ENCODE measurements around the gene GPR137B.
"Not testable (repeated sequence)": the region's sequence is repeated elsewhere in the genome, so short reads cannot be mapped to it uniquely, and the experiment has no call there.

The GPR137B gene

DNA sequence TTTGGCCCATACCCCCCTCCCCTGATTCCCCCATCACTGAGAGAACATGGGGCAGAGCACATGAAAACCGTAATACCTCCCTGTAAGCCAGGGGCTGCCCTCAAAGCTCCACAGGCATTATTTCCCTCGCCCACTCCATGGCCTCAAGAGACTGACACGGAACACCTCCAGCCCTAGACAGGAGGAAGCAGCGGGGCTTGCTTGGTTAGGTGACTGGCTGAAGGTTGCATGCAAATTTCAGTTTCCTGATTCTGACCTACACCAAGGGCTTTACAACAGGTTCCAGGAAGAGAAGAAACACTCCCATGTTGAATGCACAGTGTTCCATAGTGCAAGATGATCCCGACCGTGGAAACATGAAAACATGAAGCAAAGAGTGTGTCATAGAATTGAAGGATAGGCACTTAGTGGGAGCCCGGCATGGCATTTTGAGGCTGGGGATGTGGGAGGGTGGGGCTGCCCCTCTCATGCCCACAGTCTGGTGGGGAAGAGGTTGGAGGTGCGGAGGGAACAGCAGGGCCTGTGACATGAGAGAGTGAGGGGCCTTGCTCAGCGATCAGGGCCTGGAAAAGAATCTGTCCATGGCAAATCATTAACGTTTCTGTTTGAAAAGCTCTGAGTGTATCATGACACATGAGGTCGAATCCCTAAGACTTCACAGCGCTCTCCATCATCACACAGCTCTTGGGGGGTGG, 33.5 kb downstream of the GPR137B start:
- Histone ChIP-seq H3K9ac (ENCODE audit: low read length) (no peak overlapping the region), H3K36me3 (ENCODE audit: control insufficient read depth, insufficient read depth, low read length) (no peaks in the 10 kb centered on the region), H3K4me3 (ENCODE audit: low read length) (no peak overlapping the region), H3K4me1 (ENCODE audit: control insufficient read depth, insufficient read depth, low read length) (no peaks in the 10 kb centered on the region), H3K27me3 (ENCODE audit: control insufficient read depth, insufficient read depth, low read length) (no peaks in the 10 kb centered on the region), H3K27ac (ENCODE audit: low read depth, low read length) (no peak overlapping the region)

DNA sequence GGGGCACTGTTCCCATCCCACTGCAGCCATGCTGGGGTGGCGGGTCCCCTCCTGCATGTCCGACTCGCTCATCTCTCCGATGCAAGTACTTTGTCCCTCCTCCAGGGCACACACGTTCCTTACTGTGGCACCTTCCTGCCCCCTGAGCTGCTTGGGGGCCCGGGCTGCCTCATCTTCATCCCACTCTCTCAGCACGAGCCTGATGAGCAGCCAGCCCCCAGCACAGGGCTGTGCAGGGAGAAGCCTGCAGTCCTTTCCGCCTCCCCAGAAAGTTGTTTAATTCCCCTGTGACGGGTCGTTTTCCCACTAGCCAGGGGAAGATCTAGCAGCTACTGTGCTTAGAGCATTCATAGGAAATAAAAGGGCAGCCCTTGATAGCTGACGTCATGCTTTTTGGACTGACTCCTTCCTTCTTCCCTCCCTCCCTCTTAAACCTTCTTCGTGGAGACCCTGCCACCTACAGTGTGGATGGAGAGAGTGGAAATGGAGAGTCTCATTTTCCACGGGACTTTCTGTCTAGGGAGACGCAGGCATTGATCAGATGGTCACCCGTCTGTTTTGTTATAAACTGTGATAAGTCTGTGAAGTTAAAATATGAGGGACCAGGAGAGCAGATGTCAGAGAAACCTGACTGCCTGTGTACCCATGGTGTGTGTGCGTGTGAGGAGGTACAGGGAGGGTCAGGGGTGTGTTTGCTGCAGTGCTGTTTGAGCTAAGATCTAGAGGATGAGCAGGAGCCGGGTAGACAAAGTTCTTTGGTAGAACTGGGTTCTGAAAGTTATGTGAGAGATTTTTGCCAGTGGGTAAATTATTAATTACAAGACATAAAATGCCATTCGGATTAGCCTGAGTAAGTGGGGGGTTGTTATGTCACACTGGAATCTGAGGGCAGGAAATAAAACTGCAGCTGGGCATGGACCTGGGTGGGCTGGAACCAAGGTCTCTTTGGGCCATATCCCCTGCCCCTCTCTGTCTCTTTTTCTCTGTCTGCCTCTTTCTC, 34.3 kb downstream of the GPR137B start:
- H3K4me3 ChIP-seq (ENCODE audit: low read length) = no peak overlapping the region
- no peak overlapping the region for H3K27ac ChIP-seq (ENCODE audit: low read depth, low read length)
- no peaks in the 10 kb centered on the region for H3K27me3 ChIP-seq (ENCODE audit: control insufficient read depth, insufficient read depth, low read length)
- no peak overlapping the region for H3K9ac ChIP-seq (ENCODE audit: low read length)
- no peaks in the 10 kb centered on the region for H3K4me1 ChIP-seq (ENCODE audit: control insufficient read depth, insufficient read depth, low read length)
- no peaks in the 10 kb centered on the region for H3K36me3 ChIP-seq (ENCODE audit: control insufficient read depth, insufficient read depth, low read length)

- Histone ChIP-seq H3K9ac (ENCODE audit: low read length) (no peak overlapping the region), H3K4me1 (ENCODE audit: control insufficient read depth, insufficient read depth, low read length) (no peaks in the 10 kb centered on the region), H3K27me3 (ENCODE audit: control insufficient read depth, insufficient read depth, low read length) (no peaks in the 10 kb centered on the region), H3K4me3 (ENCODE audit: low read length) (no peak overlapping the region), H3K36me3 (ENCODE audit: control insufficient read depth, insufficient read depth, low read length) (no peaks in the 10 kb centered on the region), H3K27ac (ENCODE audit: low read depth, low read length) (no peak overlapping the region)
These were observed 37.3 kb downstream of the GPR137B start for GRCh38 chr1:236179634-236180033.

DNA sequence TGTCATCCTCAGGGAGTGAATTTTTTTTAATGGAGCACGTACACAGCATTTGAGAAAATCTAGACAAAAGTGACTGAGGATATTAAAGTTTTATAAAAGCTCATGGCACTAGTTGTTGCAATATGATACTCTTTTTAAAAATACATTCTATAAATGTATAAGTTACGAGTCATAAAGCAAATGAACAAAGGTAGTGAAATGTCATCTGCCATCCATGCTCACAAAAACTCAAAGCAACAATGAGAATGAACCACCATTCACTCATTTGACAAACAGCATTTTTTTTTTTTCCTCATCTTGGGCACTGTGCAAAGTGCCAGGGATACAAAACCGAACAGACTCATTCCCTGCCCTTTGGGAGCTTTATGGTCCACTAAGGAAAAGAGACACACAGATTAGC, 38.7 kb downstream of the GPR137B start:
- Histone ChIP-seq H3K27ac (ENCODE audit: low read depth, low read length) (no peak overlapping the region), H3K27me3 (ENCODE audit: control insufficient read depth, insufficient read depth, low read length) (no peaks in the 10 kb centered on the region), H3K36me3 (ENCODE audit: control insufficient read depth, insufficient read depth, low read length) (peaks cover 2% of the 10 kb centered on the region)

DNA sequence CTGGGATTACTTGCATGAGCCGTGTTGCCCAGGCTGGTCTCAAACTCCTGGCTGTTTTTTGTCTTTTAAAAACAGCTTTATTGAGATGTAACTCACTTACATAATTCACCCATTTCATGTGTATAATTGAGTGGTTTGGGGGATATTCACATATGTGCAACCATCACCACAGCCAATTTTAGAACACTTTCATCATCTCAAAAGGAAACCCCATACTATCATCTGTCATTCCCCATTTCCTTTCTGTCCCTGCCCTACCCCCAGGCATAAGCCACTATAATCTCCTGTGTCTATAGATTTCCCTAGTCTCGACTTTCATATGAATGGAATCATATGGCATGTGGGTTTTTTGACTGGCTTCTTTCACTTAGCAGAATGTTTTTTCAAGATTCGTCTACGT, 43.3 kb downstream of the GPR137B start:
- H3K4me1 ChIP-seq (ENCODE audit: control insufficient read depth, insufficient read depth, low read length) = no peaks in the 10 kb centered on the region
- H3K9ac ChIP-seq (ENCODE audit: low read length) = no peak overlapping the region
- H3K4me3 ChIP-seq (ENCODE audit: low read length) = no peak overlapping the region
- H3K27ac ChIP-seq (ENCODE audit: low read depth, low read length) = no peak overlapping the region
- no peaks in the 10 kb centered on the region for H3K27me3 ChIP-seq (ENCODE audit: control insufficient read depth, insufficient read depth, low read length)
- peaks cover 2% of the 10 kb centered on the region for H3K36me3 ChIP-seq (ENCODE audit: control insufficient read depth, insufficient read depth, low read length)

More for the DNA sequence above, 38.7 kb downstream of the GPR137B start:
- Histone ChIP-seq H3K4me3 (ENCODE audit: low read length) (no peak overlapping the region), H3K9ac (ENCODE audit: low read length) (no peak overlapping the region), H3K4me1 (ENCODE audit: control insufficient read depth, insufficient read depth, low read length) (no peaks in the 10 kb centered on the region)

- H3K4me1 ChIP-seq (ENCODE audit: control insufficient read depth, insufficient read depth, low read length); H3K27ac ChIP-seq (ENCODE audit: low read depth, low read length); H3K36me3 ChIP-seq (ENCODE audit: control insufficient read depth, insufficient read depth, low read length); H3K4me3 ChIP-seq (ENCODE audit: low read length); H3K27me3 ChIP-seq (ENCODE audit: control insufficient read depth, insufficient read depth, low read length); H3K9ac ChIP-seq (ENCODE audit: low read length): not testable (repeated sequence)
These were observed 44.1 kb downstream of the GPR137B start for GRCh38 chr1:236186471-236186870.

DNA sequence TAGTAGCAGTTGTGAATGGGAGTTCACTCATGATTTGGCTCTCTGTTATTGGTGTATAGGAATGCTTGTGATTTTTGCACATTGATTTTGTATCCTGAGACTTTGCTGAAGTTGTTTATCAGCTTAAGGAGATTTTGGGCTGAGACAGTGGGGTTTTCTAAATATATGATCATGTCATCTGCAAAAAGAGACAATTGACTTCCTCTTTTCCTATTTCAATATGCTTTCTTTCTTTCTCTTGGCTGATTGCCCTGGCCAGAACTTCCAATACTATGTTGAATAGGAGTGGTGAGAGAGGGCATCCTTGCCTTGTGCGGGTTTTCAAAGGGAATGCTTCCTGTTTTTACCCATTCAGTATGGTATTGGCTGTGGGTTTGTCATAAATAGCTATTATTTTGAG, 45.7 kb downstream of the GPR137B start:
- H3K4me3 ChIP-seq (ENCODE audit: low read length); H3K36me3 ChIP-seq (ENCODE audit: control insufficient read depth, insufficient read depth, low read length); H3K9ac ChIP-seq (ENCODE audit: low read length); H3K4me1 ChIP-seq (ENCODE audit: control insufficient read depth, insufficient read depth, low read length); H3K27me3 ChIP-seq (ENCODE audit: control insufficient read depth, insufficient read depth, low read length); H3K27ac ChIP-seq (ENCODE audit: low read depth, low read length): not testable (repeated sequence)

GRCh38 chr1:236193184-236193583, 50.8 kb downstream of the GPR137B start:
- Histone ChIP-seq H3K9ac (ENCODE audit: low read length) (no peak overlapping the region), H3K27me3 (ENCODE audit: control insufficient read depth, insufficient read depth, low read length) (no peaks in the 10 kb centered on the region), H3K4me1 (ENCODE audit: control insufficient read depth, insufficient read depth, low read length) (no peaks in the 10 kb centered on the region), H3K27ac (ENCODE audit: low read depth, low read length) (no peak overlapping the region), H3K36me3 (ENCODE audit: control insufficient read depth, insufficient read depth, low read length) (no peaks in the 10 kb centered on the region), H3K4me3 (ENCODE audit: low read length) (no peak overlapping the region)

GRCh38 chr1:236200925-236201324, 58.6 kb downstream of the GPR137B start:
- Histone ChIP-seq H3K4me1 (ENCODE audit: control insufficient read depth, insufficient read depth, low read length) (no peaks in the 10 kb centered on the region), H3K36me3 (ENCODE audit: control insufficient read depth, insufficient read depth, low read length) (no peaks in the 10 kb centered on the region), H3K27me3 (ENCODE audit: control insufficient read depth, insufficient read depth, low read length) (no peaks in the 10 kb centered on the region), H3K27ac (ENCODE audit: low read depth, low read length) (no peak overlapping the region), H3K4me3 (ENCODE audit: low read length) (no peak overlapping the region), H3K9ac (ENCODE audit: low read length) (no peak overlapping the region)

GRCh38 chr1:236201786-236202185, 59.4 kb downstream of the GPR137B start:
- no peaks in the 10 kb centered on the region for H3K4me1 ChIP-seq (ENCODE audit: control insufficient read depth, insufficient read depth, low read length)
- H3K27ac ChIP-seq (ENCODE audit: low read depth, low read length) = no peak overlapping the region
- no peaks in the 10 kb centered on the region for H3K27me3 ChIP-seq (ENCODE audit: control insufficient read depth, insufficient read depth, low read length)
- H3K4me3 ChIP-seq (ENCODE audit: low read length) = no peak overlapping the region
- H3K9ac ChIP-seq (ENCODE audit: low read length) = no peak overlapping the region
- no peaks in the 10 kb centered on the region for H3K36me3 ChIP-seq (ENCODE audit: control insufficient read depth, insufficient read depth, low read length)

- Histone ChIP-seq H3K36me3 (ENCODE audit: control insufficient read depth, insufficient read depth, low read length) (no peaks in the 10 kb centered on the region), H3K4me3 (ENCODE audit: low read length) (no peak overlapping the region), H3K4me1 (ENCODE audit: control insufficient read depth, insufficient read depth, low read length) (no peaks in the 10 kb centered on the region), H3K27ac (ENCODE audit: low read depth, low read length) (no peak overlapping the region), H3K9ac (ENCODE audit: low read length) (no peak overlapping the region), H3K27me3 (ENCODE audit: control insufficient read depth, insufficient read depth, low read length) (no peaks in the 10 kb centered on the region)
These were observed 61.7 kb downstream of the GPR137B start for GRCh38 chr1:236204039-236204438.

DNA sequence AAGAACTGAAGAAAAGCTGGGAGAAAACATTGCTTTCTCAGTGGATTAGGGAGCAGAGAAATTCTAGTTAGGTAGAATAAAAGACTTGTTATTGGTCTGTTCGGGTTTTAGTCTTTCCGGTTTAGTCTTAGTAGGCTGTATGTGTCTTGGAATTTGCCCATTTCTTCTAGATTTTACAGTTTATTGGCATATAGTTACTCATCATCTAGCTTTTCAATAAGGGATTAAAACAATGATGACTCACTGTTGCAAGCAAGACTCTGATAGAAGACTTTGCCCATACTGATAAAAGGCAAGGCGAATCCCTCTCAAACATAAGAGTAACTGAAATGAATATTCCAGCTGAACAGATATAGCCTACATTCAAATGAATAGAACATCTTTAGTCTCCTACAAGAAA, 62.3 kb downstream of the GPR137B start:
- Histone ChIP-seq H3K36me3 (ENCODE audit: control insufficient read depth, insufficient read depth, low read length) (no peaks in the 10 kb centered on the region), H3K4me3 (ENCODE audit: low read length) (no peak overlapping the region), H3K27ac (ENCODE audit: low read depth, low read length) (no peak overlapping the region), H3K27me3 (ENCODE audit: control insufficient read depth, insufficient read depth, low read length) (no peaks in the 10 kb centered on the region), H3K9ac (ENCODE audit: low read length) (no peak overlapping the region), H3K4me1 (ENCODE audit: control insufficient read depth, insufficient read depth, low read length) (no peaks in the 10 kb centered on the region)

All from rectal smooth muscle tissue (tissue), 1 donor.